Erythroblast (primary cell): Measurements from ENCODE around the gene ZC3H7B.
"Not testable (repeated sequence)": the region's sequence is repeated elsewhere in the genome, so short reads cannot be mapped to it uniquely, and the experiment has no call there.

Experiments
- DNase-seq, 2 experiments: peaks; one replicate each; lab custom pipeline; 2025; lab: John Stamatoyannopoulos, UW
- GATA1 ChIP-seq: IDR thresholded peaks from 2 replicates; pipeline ENCODE4 v1.6.1; 2011; ENCODE audit warnings: low read depth, mild to moderate bottlenecking, control low read depth, low read length, moderate library complexity
- POLR2A ChIP-seq: IDR thresholded peaks from 2 replicates; pipeline ENCODE4 v1.6.1; 2011; ENCODE audit warnings: mild to moderate bottlenecking, low read length

The ZC3H7B gene

DNA sequence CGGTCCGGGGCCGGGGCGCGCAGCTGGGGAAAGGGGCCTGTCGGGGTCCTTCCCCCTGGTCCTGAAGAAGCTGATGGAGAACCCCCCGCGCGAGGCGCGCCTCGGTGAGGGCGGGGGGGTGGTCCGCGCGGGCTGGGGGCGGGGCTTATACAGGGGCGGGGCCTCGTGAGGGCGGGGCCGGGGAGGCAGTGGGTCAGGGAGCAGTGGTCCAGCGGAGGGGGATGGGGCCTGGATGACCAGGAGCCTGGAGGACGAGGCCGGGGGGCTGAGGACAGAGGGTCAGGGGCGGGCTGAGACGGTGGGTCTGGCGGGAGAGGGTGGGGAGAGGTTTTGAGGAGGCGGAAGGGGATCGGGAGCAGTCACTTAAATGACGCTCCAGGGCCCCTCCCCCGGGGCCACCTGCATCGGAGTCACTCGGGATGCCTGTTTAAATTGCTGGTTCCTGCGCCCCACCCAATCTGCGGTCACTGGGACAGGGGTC, 80.8 kb downstream of the ZC3H7B start:
- TF ChIP-seq POLR2A (no peak), GATA1 (no peak)
- peak; percentile 75 to 78 for DNase-seq

DNA sequence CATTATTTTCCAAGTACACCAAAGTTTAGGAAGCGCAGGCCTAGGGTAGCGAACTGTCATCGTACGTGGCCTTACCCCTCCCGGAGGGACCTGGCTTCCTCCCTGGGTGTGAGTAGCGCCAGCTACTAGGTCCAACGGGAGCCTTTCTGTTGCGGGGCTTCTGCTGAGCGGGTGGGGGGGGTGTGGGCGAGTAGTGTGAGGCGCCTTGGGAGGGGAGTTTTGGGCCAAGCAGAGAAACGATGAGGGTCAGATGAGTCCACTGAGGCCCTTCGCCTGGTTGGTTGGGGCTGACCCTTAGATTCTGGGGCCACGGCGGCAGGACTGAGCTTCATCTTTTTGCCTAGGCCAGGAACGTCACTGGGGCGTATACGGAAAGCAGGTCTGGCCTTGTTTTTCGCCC, 81.3 kb downstream of the ZC3H7B start:
- TF ChIP-seq GATA1, result no peak
- no peak for TF ChIP-seq POLR2A
- DNase-seq, result no peak

DNA sequence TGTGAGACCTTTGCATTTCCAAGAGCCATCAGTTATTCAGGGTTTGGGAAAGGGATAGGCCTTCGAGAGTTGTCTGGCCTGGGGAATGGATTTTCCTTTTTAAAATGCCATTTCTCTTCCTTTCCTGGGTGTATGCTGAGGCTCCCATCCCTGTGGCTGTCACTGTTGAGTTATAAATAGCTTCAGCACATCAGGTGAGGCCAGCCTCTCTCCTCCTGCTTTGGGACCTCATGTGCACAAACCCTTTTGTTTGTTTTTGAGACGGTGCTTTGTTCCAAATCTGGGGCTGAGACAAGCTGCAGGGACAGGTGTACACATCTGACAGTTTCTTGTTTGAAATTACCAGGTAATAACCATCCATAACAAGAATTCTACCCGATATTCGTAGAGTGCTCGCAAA, 81.8 kb downstream of the ZC3H7B start:
- no peak for DNase-seq

DNA sequence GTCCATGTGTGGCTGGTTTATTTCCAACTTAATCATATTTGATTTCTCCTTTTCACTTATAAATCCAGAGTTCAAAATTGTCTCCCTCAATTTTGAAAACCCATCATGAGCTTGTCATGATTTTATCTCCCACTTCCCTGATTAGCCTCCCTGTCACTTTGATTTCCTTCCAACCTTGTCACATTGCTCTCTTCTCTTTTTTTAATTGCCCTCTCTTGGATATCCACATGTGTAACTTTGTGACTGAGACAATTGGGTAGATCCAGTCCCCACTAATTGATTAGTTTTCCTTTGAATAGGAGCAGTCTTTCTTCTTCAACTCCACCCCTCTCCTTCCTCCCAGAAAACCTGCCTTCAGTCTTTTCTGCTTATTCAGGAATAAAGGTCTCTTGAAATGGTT, 82.8 kb downstream of the ZC3H7B start:
- no peak for TF ChIP-seq GATA1
- no peak for TF ChIP-seq POLR2A
- no peak for DNase-seq

More for the DNA sequence above, 81.8 kb downstream of the ZC3H7B start:
- no peak for TF ChIP-seq GATA1
- TF ChIP-seq POLR2A, result no peak

DNA sequence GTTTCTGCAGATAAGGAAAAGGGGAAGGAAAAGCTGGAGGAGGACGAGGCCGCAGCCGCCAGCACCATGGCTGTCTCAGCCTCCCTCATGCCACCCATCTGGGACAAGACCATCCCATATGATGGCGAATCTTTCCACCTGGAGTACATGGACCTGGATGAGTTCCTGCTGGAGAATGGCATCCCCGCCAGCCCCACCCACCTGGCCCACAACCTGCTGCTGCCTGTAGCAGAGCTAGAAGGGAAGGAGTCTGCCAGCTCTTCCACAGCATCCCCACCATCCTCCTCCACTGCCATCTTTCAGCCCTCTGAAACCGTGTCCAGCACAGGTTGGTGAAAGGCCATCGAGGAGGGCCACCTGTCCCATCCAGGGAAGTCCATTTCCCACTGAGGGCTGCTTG, 86.0 kb downstream of the ZC3H7B start:
- no peak for TF ChIP-seq GATA1
- no peak for TF ChIP-seq POLR2A
- no peak for DNase-seq

DNA sequence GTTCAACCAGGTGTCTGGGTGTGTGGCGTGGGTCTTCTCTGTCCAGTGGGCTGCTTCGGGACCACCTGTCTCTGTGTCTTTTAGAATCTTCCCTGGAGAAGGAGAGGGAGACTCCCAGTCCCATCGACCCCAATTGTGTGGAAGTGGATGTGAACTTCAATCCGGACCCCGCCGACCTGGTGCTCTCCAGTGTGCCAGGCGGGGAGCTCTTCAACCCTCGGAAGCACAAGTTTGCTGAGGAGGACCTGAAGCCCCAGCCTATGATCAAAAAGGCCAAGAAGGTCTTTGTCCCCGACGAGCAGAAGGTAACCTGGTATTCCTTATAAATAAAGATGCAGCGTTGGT, 92.7 kb downstream of the ZC3H7B start:
- TF ChIP-seq GATA1 (no peak), POLR2A (no peak)
- no peak for DNase-seq

DNA sequence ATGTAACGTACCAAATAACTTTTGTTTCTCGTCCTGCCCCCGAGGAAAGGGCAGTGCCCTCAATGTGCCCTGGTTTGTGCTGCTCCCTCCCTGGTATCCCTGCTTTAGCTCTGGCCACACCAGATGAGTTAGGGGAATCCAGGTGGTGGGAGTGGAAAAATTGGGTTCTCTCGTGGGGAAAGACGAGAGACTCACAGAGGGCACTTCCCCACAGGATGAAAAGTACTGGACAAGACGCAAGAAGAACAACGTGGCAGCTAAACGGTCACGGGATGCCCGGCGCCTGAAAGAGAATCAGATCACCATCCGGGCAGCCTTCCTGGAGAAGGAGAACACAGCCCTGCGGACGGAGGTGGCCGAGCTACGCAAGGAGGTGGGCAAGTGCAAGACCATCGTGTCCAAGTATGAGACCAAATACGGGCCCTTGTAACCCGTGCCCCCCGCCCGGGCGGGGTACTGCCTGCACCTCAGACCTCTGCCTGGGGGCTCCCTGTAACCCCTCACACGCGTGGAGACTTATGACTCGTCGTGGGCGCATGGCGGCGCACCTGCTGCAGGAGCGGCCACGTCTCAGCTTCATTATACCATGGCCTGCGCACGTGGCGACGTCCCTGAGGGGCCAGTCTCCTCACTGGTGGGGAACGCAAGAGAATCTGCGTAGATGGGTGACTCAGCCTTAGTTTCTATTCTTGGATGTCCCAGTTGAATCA, 94.4 kb downstream of the ZC3H7B start:
- TF ChIP-seq POLR2A, result no peak
- no peak for TF ChIP-seq GATA1
- no peak for DNase-seq

DNA sequence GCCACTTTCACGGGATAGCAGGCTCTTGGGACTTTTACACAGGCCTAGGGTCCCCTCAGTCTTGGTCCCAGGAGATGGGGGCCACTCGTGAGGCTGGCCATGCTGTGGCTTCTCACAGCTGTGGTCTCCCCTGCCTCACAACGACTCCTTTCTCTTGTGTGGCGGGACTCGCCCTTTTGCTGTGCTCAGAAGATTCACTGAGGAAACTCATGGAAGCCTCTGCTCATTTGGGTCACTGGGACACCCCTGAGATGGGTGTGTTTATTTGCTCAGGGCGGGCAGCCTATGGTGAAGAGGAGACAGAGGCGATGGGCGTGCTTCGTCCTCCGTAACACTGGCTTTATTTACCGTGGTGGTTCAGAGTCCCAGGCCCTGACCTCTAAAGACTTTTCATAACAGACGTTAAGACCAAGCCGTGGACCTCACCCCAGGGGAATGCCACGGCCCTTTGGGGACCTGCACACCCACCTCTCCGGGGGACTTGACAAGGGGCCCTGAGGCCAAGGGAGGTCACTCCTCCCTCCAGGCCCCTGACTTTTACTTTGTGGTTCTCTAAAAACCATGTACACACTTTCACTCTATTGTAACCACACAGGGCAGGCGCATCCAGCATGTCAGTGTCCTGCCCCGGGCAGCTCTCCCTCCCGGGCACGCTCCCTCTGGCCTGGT, 96.0 kb downstream of the ZC3H7B start:
- TF ChIP-seq POLR2A (no peak), GATA1 (no peak)
- DNase-seq, result no peak

DNA sequence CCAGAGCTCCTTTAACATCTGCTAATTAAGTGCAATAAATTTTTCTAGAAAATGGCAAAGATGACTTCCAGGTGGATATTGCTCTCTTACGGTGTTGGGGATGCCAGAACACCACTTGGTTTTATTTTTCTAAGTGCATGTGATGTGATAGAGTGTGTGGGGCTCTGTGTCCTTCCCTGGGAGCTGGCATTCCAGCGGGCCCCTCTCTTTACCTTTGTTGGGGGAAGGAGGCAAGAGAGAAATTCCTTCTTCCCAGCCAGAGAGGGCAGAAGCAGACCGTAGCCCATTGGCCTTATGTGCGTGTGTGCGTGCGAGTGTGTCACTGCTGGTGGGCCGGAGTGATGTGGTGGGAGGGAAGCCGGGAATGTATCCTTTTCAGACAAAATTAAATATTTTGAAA, 97.6 kb downstream of the ZC3H7B start:
- no peak for DNase-seq
- TF ChIP-seq POLR2A, result no peak
- no peak for TF ChIP-seq GATA1

DNA sequence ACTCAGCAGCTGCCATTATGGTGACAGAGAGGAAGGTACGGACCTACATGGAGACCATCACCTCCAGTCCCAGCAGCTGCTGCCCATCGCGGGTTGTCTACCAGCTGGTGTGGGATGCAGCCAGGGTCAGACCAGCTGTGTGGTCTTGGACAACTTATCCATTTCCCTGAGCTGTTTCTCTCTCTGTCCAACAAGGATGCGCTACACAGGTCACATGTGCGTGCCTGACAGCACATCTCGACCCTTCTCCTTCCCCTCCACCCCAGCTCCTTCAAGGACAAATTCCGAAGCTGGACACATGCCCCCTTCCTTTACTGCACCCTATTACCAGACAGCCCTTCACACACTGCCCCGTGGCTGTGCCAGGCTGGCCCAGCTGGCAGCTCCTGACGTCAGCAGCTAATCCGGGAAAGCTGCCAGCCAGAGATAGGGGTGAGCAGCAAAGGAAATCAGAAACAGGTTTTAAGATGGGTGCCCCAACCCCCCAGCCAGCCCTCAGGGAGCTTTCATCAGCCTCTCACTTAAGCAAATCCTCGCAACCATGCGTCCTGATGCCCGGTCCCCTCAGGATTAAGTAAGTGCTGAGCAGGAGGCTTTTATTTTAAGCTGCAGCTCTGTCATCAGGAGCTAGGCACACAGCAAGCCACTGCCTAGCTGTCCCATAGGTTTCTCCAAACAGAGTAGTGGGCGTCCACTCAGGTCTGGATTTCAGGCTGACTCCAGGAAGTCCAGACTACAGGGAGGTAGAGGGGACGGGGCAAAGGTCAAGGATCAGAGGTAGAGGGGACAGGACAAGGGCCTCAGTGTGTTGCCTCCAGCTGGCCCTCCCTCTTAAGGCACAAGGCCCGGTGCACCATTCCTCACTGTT, 100.7 kb downstream of the ZC3H7B start:
- TF ChIP-seq GATA1 (no peak), POLR2A (no peak)
- DNase-seq, result no peak

DNA sequence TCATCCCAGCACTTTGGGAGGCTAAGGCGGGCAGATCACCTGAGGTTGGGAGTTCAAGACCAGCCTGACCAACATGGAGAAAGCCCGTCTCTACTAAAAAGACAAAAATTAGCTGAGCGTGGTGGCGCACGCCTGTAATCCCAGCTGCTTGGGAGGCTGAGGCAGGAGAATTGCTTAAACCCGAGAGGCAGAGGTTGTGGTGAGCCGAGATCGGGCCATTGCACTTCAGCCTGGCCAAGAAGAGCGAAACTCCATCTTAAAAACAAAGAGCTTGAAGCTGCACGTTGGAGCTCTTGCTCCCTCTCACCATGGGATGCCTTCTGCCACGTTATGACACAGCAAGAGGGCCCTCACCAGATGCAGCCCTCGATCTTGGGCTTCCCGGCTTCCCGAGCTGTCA, 101.5 kb downstream of the ZC3H7B start:
- not testable (repeated sequence) for DNase-seq

DNA sequence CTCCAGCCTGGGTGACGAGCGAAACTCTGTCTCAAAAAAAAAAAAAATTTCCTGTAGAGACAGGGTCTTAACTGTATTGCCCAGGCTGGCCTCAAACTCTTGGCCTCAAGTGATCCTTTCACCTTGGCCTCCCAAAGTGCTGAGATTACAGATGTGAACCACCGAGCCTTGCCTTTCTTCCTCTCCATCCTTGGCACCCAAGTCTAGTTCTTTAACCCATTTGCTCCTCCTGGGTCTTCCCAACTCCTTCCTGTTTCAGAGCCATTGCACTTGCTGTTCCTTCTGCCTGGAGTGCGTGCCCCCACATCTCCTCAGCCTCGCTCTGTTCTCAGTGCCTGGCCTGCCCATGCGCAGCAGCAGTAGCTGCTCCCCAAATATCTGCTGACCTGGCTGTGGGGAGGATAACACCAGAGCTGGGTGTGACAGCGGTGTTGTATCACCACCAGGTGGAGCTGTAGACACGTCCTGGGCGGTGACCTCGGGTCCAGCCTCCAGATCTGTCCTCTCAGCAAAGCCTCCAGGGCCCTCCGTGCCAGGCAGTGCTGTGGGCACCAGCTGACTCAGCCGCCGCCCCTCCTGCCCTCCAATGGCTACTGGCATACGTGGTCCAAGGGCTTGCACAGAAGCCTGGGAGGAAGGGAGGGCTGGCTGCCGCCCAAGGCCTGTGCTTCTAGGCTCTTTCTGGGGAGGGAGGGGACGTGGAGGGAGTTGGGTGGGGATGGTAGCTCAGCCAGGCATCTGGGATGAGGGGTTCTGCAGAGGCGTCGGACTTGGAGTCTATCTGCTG, 102.4 kb downstream of the ZC3H7B start:
- peak; percentile 86 to 92 for DNase-seq
- TF ChIP-seq POLR2A (no peak), GATA1 (no peak)

DNA sequence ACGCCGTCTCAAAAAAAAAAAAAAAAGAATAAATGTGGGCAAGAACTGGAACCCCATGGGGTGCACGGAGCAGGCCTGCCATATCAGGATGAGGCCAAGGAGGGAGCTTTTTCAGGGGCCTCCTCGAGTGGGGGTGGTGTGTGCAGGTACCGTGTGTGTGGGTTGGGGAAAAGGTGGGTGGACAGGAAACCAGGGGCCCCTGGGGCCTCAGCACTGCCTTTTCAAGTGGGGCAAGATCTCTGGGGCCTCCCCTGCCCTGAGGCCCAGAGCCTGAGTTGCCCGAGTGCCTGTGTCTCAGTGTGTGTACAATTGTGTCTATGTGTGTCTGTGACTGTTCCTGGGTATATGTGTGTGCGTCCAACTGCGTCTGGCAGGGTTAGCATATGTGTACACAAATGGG, 104.3 kb downstream of the ZC3H7B start:
- DNase-seq, result no peak

More for the DNA sequence above, 104.3 kb downstream of the ZC3H7B start:
- no peak for TF ChIP-seq POLR2A
- no peak for TF ChIP-seq GATA1
